LoVo (cell line): ENCODE results near the gene LRRN2.
"Not testable (repeated sequence)": the region's sequence is repeated elsewhere in the genome, so short reads cannot be mapped to it uniquely, and the experiment has no call there.

ENCODE experiments used
- DNase-seq: peaks from one replicate; pipeline ENCODE4 v3.0.0-alpha.2; 2016; ENCODE audit warnings: low spot score

LRRN2 gene

GRCh38 chr1:204685236-204686006 is at the start of gene LRRN2:
Gene LRRN2, minus strand, starts transcription at chr1:204685738. Its CDS starts 65,746 bp downstream, at chr1:204619992.
- peak; percentile 22 for DNase-seq

- DNase-seq, result no peak
These were observed 49.5 kb upstream of the LRRN2 start for GRCh38 chr1:204735042-204735441.

- no peak for DNase-seq
These were observed 48.5 kb upstream of the LRRN2 start for GRCh38 chr1:204733869-204734596.

GRCh38 chr1:204733289-204733688 is 47.8 kb upstream of the LRRN2 start:
- DNase-seq, result no peak

GRCh38 chr1:204731985-204732575 is 46.5 kb upstream of the LRRN2 start:
- no peak for DNase-seq

- no peak for DNase-seq
These were observed 46.0 kb upstream of the LRRN2 start for GRCh38 chr1:204731509-204731908.

GRCh38 chr1:204730826-204731459 is 45.4 kb upstream of the LRRN2 start:
- DNase-seq, result no peak

- DNase-seq, result no peak
These were observed 44.0 kb upstream of the LRRN2 start for GRCh38 chr1:204729516-204729915.

GRCh38 chr1:204728456-204728855 is 42.9 kb upstream of the LRRN2 start:
- no peak for DNase-seq

- no peak for DNase-seq
These were observed 42.5 kb upstream of the LRRN2 start for GRCh38 chr1:204728045-204728444.

- not testable (repeated sequence) for DNase-seq
These were observed 41.9 kb upstream of the LRRN2 start for GRCh38 chr1:204727438-204727837.

- DNase-seq, result peak; percentile 79
These were observed 40.9 kb upstream of the LRRN2 start for GRCh38 chr1:204726478-204726877.

GRCh38 chr1:204725821-204726448 is 40.4 kb upstream of the LRRN2 start:
- DNase-seq, result peak; percentile 24

- DNase-seq, result no peak
These were observed 37.7 kb upstream of the LRRN2 start for GRCh38 chr1:204723131-204723787.

GRCh38 chr1:204721373-204722055 is 36.0 kb upstream of the LRRN2 start:
- DNase-seq, result no peak

GRCh38 chr1:204716660-204717059 is 31.1 kb upstream of the LRRN2 start:
- DNase-seq, result no peak

GRCh38 chr1:204714861-204715511 is 29.4 kb upstream of the LRRN2 start:
- no peak for DNase-seq

- DNase-seq, result no peak
These were observed 28.8 kb upstream of the LRRN2 start for GRCh38 chr1:204714194-204714860.

- no peak for DNase-seq
These were observed 28.0 kb upstream of the LRRN2 start for GRCh38 chr1:204713541-204713940.
